GM20000 (cell line): ENCODE measurements around the gene TFAP2D.

ENCODE experiments used
- DNase-seq: peaks from one replicate; pipeline ENCODE4 v3.0.0; 2012; ENCODE audit warnings: low spot score
- CTCF ChIP-seq: IDR thresholded peaks from 2 replicates; pipeline ENCODE4 v1.5.1; 2012; ENCODE audit warnings: mild to moderate bottlenecking, control low read depth; ENCODE audit errors: extremely low read depth, missing control alignments

The TFAP2D gene

GRCh38 chr6:50713226-50713625 is at the start of gene TFAP2D:
Gene TFAP2D (plus strand): TSS chr6:50713526. CDS start chr6:50714056, 530 bp downstream.
- DNase-seq: no peak
- no peak for TF ChIP-seq CTCF

GRCh38 chr6:50663806-50664205 is 49.5 kb upstream of the TFAP2D start:
- no peak for DNase-seq
- TF ChIP-seq CTCF: no peak

- DNase-seq: no peak
- TF ChIP-seq CTCF: no peak
These were observed 47.2 kb upstream of the TFAP2D start for GRCh38 chr6:50666089-50666488.

GRCh38 chr6:50681213-50681824 is 32.0 kb upstream of the TFAP2D start:
- DNase-seq: no peak
- TF ChIP-seq CTCF: no peak

- TF ChIP-seq CTCF: no peak
- DNase-seq: no peak
These were observed 24.1 kb upstream of the TFAP2D start for GRCh38 chr6:50689210-50689609.

- DNase-seq: no peak
- TF ChIP-seq CTCF: no peak
These were observed 21.4 kb upstream of the TFAP2D start for GRCh38 chr6:50691814-50692495.

GRCh38 chr6:50698546-50698945 is 14.8 kb upstream of the TFAP2D start:
- TF ChIP-seq CTCF: no peak
- DNase-seq: no peak
